Transverse colon (tissue), 4 donors: Measurements from ENCODE around the gene RPE65. TPM values are rescaled to one million over a fixed set of nuclear protein-coding genes. Genes with fewer than 3 reads are reported as not detected.
"Not testable (repeated sequence)": the region's sequence is repeated elsewhere in the genome, so short reads cannot be mapped to it uniquely, and the experiment has no call there.

ENCODE experiments used
- DNase-seq: peaks from one replicate; pipeline ENCODE4 v3.0.0-alpha.2; 2019
- H3K27ac ChIP-seq, 4 donors: fragments of 200-600 bp; sonication (generic); 2 replicates each; pipeline ENCODE4 v1.5.1; 2016 to 2018; ENCODE audit warnings: inconsistent platforms in 4 of 4
- H3K27me3 ChIP-seq: fragments of 200-600 bp; sonication (generic); 2 replicates; pipeline ENCODE4 v1.5.1; 2017; ENCODE audit warnings: inconsistent platforms
- H3K36me3 ChIP-seq, 4 donors: fragments of 200-600 bp; sonication (generic); 2 replicates each; pipeline ENCODE4 v1.5.1; 2017 to 2019; ENCODE audit warnings: inconsistent platforms in 4 of 4
- H3K4me1 ChIP-seq, 4 donors: fragments of 200-600 bp; sonication (generic); 2 replicates each; pipeline ENCODE4 v1.5.1; 2017 to 2020; ENCODE audit warnings: inconsistent platforms in 4 of 4
- H3K4me3 ChIP-seq, 4 donors: fragments of 200-600 bp; sonication (generic); 1 replicate in 1 of 4; 2 replicates in 3 of 4; pipeline versions ENCODE4 v1.5.1 to v1.6.1; 2017 to 2019; ENCODE audit warnings: inconsistent platforms in 4 of 4
- H3K9me3 ChIP-seq, 2 donors: fragments of 200-600 bp; sonication (generic); 2 replicates each; pipeline ENCODE4 v1.5.1; 2017 to 2019; ENCODE audit warnings: inconsistent platforms in 2 of 2
- CTCF ChIP-seq, 5 experiments: fragments of 200-600 bp in 3 of 5; fragments of 450-650 bp in 2 of 5; sonication (generic) in 3 of 5; IDR thresholded peaks; 1 replicate in 2 of 5; 2 replicates in 3 of 5; pipeline ENCODE4 v1.5.1; 2016 to 2017; ENCODE audit warnings: antibody characterized with exemption in 5 of 5, inconsistent platforms in 3 of 5, mild to moderate bottlenecking in 2 of 5, moderate library complexity in 1 of 5
- EP300 ChIP-seq: sonication (generic); formaldehyde crosslinking; IDR thresholded peaks from one replicate; pipeline ENCODE4 v1.6.1; 2017; ENCODE audit warnings: antibody characterized with exemption, low read depth
- POLR2A ChIP-seq: fragments of 450-650 bp; IDR thresholded peaks from one replicate; pipeline ENCODE4 v1.6.1; 2016; ENCODE audit warnings: antibody characterized with exemption, mild to moderate bottlenecking, moderate library complexity
- POLR2AphosphoS5 ChIP-seq, 3 donors: sonication (generic); formaldehyde crosslinking; IDR thresholded peaks; one replicate each; pipeline ENCODE4 v1.6.1; 2016; ENCODE audit warnings: antibody characterized with exemption in 3 of 3
- WGBS, 2 donors: methylation state at CpG; one replicate each; pipeline ENCODE4 v1.1.5; 2018; ENCODE audit warnings: low coverage in 1 of 2; 5-methylcytosine and 5-hydroxymethylcytosine counted together
- in situ Hi-C, 4 donors: fragments of 200-750 bp; cut with MboI; loops; one replicate each; pipeline versions ENCODE4 v1.15.0 to v1.15.1; 2017; ENCODE audit warnings: low sequenced_read_pairs in 3 of 4, low pct_ligation_motif_present in 1 of 4, low pct_unique_long_range_greater_than_20kb in 1 of 4
- intact Hi-C: fragments of 100-400 bp; cut with DNase I; formaldehyde crosslinking; loops from one replicate; pipeline ENCODE4 v1.15.1; 2023; ENCODE audit warnings: low total_unique reads
- total RNA-seq, 4 donors: library from RNA; depleted of rRNA; stranded (reverse); fragments of >200 nt; gene quantifications; one replicate each; pipeline ENCODE4 v1.1.0, GENCODE V29; 2016

The RPE65 gene
- total RNA-seq, 4 donors from 2014 or later: not detected

DNA sequence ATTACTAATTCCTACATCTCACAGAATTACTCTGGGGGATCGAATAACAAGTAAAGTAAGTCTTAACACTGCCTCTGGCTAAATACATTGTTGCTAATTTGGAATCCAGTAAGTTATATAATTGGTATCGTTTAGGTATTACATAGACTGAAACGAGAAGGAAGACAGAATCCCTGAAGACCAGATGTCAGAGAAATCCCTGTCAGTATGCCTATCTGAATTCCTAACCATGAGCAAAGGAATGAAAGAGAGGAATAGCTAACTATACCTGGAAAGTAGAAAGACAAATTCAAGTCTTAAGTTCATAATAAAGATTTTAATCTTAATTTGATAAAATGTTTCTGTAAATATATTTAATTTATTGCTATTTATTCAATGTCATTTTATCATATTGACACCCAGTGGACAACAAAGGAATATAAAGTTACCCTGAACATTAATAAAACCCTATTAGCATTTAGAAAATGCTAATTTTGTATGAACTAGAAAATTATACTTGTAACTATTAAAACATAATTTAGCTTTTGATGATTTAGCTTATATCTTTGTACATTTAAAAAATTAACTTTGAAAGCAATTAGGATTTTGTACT, 35.8 kb upstream of the RPE65 start:
- in situ Hi-C loops: no loop called here

GRCh38 chr1:68484618-68485017, 34.9 kb upstream of the RPE65 start:
- H3K27me3 ChIP-seq: no peaks in the 10 kb centered on the region
- TF ChIP-seq POLR2AphosphoS5 (IDR thresholded peaks at IDR 0.05) (no peak), EP300 (no peak), POLR2A (no peak), CTCF (IDR thresholded peaks at IDR 0.05) (no peak)
- H3K27ac ChIP-seq: no peak overlapping the region
- WGBS, 2 donors: 57 to 92% methylated on average over 1 of the region's 1 CpG
- H3K36me3 ChIP-seq: no peaks in the 10 kb centered on the region
- H3K4me1 ChIP-seq: no peaks in the 10 kb centered on the region
- DNase-seq: peak; percentile 11
- no peak overlapping the region for H3K4me3 ChIP-seq
- intact Hi-C loops: no loop called here
- in situ Hi-C loops: no loop called here
- H3K9me3 ChIP-seq: no peaks in the 10 kb centered on the region

More for the DNA sequence above, 35.8 kb upstream of the RPE65 start:
- WGBS, 2 donors: 86 to 95% methylated on average over 2 to 3 of the region's 3 CpGs
- Histone ChIP-seq H3K4me3 (no peak overlapping the region), H3K4me1 (no peaks in the 10 kb centered on the region), H3K27ac (no peak overlapping the region), H3K9me3 (no peaks in the 10 kb centered on the region), H3K27me3 (no peaks in the 10 kb centered on the region), H3K36me3 (no peaks in the 10 kb centered on the region)
- TF ChIP-seq POLR2AphosphoS5 (IDR thresholded peaks at IDR 0.05) (no peak), EP300 (no peak), POLR2A (no peak), CTCF (IDR thresholded peaks at IDR 0.05) (no peak)
- intact Hi-C loops: no loop called here
- no peak for DNase-seq

GRCh38 chr1:68481041-68481440, 31.3 kb upstream of the RPE65 start:
- Histone ChIP-seq H3K36me3 (no peaks in the 10 kb centered on the region), H3K27me3 (no peaks in the 10 kb centered on the region), H3K4me1 (no peaks in the 10 kb centered on the region), H3K27ac (no peak overlapping the region), H3K9me3 (no peaks in the 10 kb centered on the region), H3K4me3 (no peak overlapping the region)
- DNase-seq: no peak
- in situ Hi-C loops (no loop called here), intact Hi-C loops (no loop called here)
- no peak for TF ChIP-seq POLR2AphosphoS5 (IDR thresholded peaks at IDR 0.05)
- TF ChIP-seq EP300: no peak
- no peak for TF ChIP-seq POLR2A
- TF ChIP-seq CTCF (IDR thresholded peaks at IDR 0.05): no peak
- 94 to 98% methylated on average over 3 of the region's 3 CpGs for WGBS, 2 donors

DNA sequence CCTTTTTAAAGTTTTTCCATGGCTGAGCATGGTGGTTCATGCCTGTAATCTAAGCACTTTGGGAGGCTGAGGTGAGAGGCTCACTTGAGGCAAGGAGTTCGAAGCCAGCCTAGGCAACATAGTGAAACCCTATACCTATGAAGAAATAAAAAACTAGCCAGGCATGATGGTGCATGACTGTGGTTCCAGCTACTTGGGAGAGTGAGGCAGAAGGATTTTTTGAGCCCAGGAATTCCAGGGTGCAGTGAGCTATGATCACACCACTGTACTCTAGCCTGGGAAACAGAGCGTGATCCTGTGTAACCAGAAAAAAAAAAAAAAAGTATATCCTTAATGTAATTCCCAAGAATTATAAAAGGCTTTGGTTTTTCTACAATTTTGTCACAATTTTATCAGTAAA, 29.7 kb upstream of the RPE65 start:
- no peak overlapping the region for H3K27ac ChIP-seq
- in situ Hi-C loops (no loop called here), intact Hi-C loops (no loop called here)
- H3K27me3 ChIP-seq: no peaks in the 10 kb centered on the region
- no peaks in the 10 kb centered on the region for H3K9me3 ChIP-seq
- TF ChIP-seq POLR2A (no peak), EP300 (no peak)
- no peaks in the 10 kb centered on the region for H3K36me3 ChIP-seq
- H3K4me1 ChIP-seq: no peaks in the 10 kb centered on the region
- no peak overlapping the region for H3K4me3 ChIP-seq
- DNase-seq: no peak
- WGBS, 2 donors: 96 to 100% methylated on average over 1 to 2 of the region's 2 CpGs

- H3K27me3 ChIP-seq: no peaks in the 10 kb centered on the region
- 93 to 100% methylated on average over 2 of the region's 2 CpGs for WGBS, 2 donors
- DNase-seq: no peak
- H3K27ac ChIP-seq: no peak overlapping the region
- in situ Hi-C loops (no loop called here), intact Hi-C loops (no loop called here)
- no peaks in the 10 kb centered on the region for H3K36me3 ChIP-seq
- no peaks in the 10 kb centered on the region for H3K9me3 ChIP-seq
- no peak for TF ChIP-seq CTCF (IDR thresholded peaks at IDR 0.05)
- no peaks in the 10 kb centered on the region for H3K4me1 ChIP-seq
- no peak overlapping the region for H3K4me3 ChIP-seq
Observed at GRCh38 chr1:68478662-68479061, 28.9 kb upstream of the RPE65 start.

GRCh38 chr1:68476626-68477025, 26.9 kb upstream of the RPE65 start:
- H3K4me3 ChIP-seq, H3K4me1 ChIP-seq, H3K27me3 ChIP-seq, DNase-seq, H3K36me3 ChIP-seq, H3K9me3 ChIP-seq, in situ Hi-C loops, H3K27ac ChIP-seq, intact Hi-C loops: not testable (repeated sequence)
- WGBS, 2 donors: 82 to 91% methylated on average over 2 of the region's 2 CpGs
